Vagina (tissue), 2 donors: Measurements from ENCODE around the gene CRISPLD2.

Experiments used
- POLR2A ChIP-seq, 2 donors: fragments of 450-650 bp; IDR thresholded peaks; one replicate each; pipeline ENCODE4 v1.6.1; 2017; ENCODE audit warnings: antibody characterized with exemption in 2 of 2, mild to moderate bottlenecking in 2 of 2, moderate library complexity in 2 of 2
- POLR2AphosphoS5 ChIP-seq, 2 donors: sonication (generic); formaldehyde crosslinking; IDR thresholded peaks; one replicate each; pipeline ENCODE4 v1.9.0; 2017; ENCODE audit warnings: antibody characterized with exemption in 2 of 2, mild to moderate bottlenecking in 2 of 2, low read depth in 1 of 2; ENCODE audit not compliant: insufficient read depth in 1 of 2
- TF ChIP-seq, protein P1 (sequence below), 3 experiments: fragments of 450-650 bp in 2 of 3; fragments of 200-600 bp in 1 of 3; sonication (generic) in 1 of 3; IDR thresholded peaks; one replicate each; pipeline ENCODE4 v1.5.1; 2017 to 2019; ENCODE audit warnings: antibody characterized with exemption in 3 of 3, mild to moderate bottlenecking in 2 of 3, moderate library complexity in 2 of 3

DNA sequence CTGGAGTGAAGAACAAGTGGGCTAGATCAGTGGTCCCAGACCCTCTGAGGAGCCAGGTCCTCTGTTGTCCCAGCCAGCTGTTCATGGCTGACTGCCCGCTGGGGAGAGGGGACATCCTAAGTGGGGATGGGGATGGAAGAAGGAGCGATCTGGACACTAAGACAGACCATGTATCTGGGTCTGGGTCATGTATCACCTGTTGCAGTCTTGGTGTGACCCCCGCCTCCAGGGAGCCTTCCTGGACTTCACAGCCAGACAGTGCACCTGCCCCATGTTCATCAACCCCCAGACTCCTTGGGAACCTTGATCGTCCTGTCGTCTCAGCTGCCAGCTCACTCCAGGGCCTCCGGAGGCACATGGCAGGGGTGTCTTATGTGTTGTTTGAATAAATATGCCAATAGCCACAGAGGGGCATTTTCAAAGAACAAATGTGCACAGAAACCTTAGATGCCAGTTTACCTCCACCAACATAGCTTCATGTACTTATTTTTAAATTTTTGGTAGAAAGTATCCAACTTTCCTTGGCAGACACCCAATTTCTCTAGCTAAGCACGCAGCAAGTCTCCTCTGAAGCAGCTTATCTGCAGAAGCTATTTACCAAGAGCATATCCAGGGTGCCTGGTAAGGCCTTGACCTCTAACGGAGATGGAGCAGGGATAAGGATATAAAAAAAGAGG is 43.2 kb downstream of the CRISPLD2 start:
- TF ChIP-seq, protein P1, sequence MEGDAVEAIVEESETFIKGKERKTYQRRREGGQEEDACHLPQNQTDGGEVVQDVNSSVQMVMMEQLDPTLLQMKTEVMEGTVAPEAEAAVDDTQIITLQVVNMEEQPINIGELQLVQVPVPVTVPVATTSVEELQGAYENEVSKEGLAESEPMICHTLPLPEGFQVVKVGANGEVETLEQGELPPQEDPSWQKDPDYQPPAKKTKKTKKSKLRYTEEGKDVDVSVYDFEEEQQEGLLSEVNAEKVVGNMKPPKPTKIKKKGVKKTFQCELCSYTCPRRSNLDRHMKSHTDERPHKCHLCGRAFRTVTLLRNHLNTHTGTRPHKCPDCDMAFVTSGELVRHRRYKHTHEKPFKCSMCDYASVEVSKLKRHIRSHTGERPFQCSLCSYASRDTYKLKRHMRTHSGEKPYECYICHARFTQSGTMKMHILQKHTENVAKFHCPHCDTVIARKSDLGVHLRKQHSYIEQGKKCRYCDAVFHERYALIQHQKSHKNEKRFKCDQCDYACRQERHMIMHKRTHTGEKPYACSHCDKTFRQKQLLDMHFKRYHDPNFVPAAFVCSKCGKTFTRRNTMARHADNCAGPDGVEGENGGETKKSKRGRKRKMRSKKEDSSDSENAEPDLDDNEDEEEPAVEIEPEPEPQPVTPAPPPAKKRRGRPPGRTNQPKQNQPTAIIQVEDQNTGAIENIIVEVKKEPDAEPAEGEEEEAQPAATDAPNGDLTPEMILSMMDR (IDR thresholded peaks at IDR 0.05), result no peak
- TF ChIP-seq POLR2A (IDR thresholded peaks at IDR 0.05), result no peak
- TF ChIP-seq POLR2AphosphoS5 (IDR thresholded peaks at IDR 0.05; ENCODE audit: insufficient read depth in 1 of 2, low read depth in 1 of 2), result no peak
